Retinal pigment epithelial cell (primary cell): ENCODE data around the gene BAHD1.

Source experiments
- DNase-seq: peaks from one replicate; pipeline ENCODE4 v3.0.0-alpha.2; 2010; ENCODE audit warnings: low read depth
- H3K4me3 ChIP-seq: 2 replicates; pipeline ENCODE4 v1.5.1; 2011; ENCODE audit warnings: mild to moderate bottlenecking, low read length, control low read depth, moderate library complexity
- CTCF ChIP-seq: conservative IDR thresholded peaks from 2 replicates; pipeline ENCODE4 v1.5.1; 2011; ENCODE audit warnings: low read depth, low read length, control low read depth, inconsistent platforms

The BAHD1 gene

GRCh38 chr15:40436116-40436891 is 4.4 kb upstream of the BAHD1 start:
- no peak for TF ChIP-seq CTCF
- DNase-seq = no peak
- H3K4me3 ChIP-seq = peak overlapping the region; percentile 39

- no peak for TF ChIP-seq CTCF
- H3K4me3 ChIP-seq = peak overlapping the region; percentile 39
- no peak for DNase-seq
Measured at GRCh38 chr15:40436892-40437751, 3.6 kb upstream of the BAHD1 start.

GRCh38 chr15:40437752-40438687 is 2.7 kb upstream of the BAHD1 start:
- DNase-seq = no peak
- TF ChIP-seq CTCF = no peak
- H3K4me3 ChIP-seq = no peak overlapping the region

GRCh38 chr15:40438712-40439111 is 2.0 kb upstream of the BAHD1 start:
- H3K4me3 ChIP-seq = no peak overlapping the region
- TF ChIP-seq CTCF = no peak
- DNase-seq = no peak

- TF ChIP-seq CTCF = no peak
- no peak for DNase-seq
- H3K4me3 ChIP-seq = peak overlapping the region; percentile 57
Measured at GRCh38 chr15:40439461-40439959, 1.2 kb upstream of the BAHD1 start.

GRCh38 chr15:40439960-40440742 is 602 bp upstream of the BAHD1 start:
- H3K4me3 ChIP-seq = peak overlapping the region; percentile 57
- DNase-seq = no peak
- no peak for TF ChIP-seq CTCF
